Chondrocyte (in vitro differentiated cells): ENCODE results near the gene MED20. TPM values are rescaled to one million over a fixed set of nuclear protein-coding genes. Genes with fewer than 3 reads are reported as not detected.
A peak's percentile ranks its signal among the peaks of the same experiment; 100 is the strongest.

Experiments
- DNase-seq: peaks from one replicate; pipeline ENCODE4 v3.0.0; 2021; ENCODE audit warnings: mixed read lengths, low spot score
- H3K27ac Mint-ChIP-seq: one replicate; pipeline ENCODE4 v1.8.0; 2021; ENCODE audit warnings: mild to moderate bottlenecking, moderate library complexity, mixed read lengths; ENCODE audit not compliant: unreplicated experiment
- H3K27me3 Mint-ChIP-seq: 2 replicates; pipeline ENCODE4 v1.8.0; 2021; ENCODE audit warnings: low read depth, mixed read lengths
- H3K36me3 Mint-ChIP-seq: 2 replicates; pipeline ENCODE4 v1.8.0; 2021; ENCODE audit warnings: low read depth, mixed read lengths
- H3K4me1 Mint-ChIP-seq: 2 replicates; pipeline ENCODE4 v1.8.0; 2021; ENCODE audit warnings: low read depth, mild to moderate bottlenecking, mixed read lengths
- H3K4me3 Mint-ChIP-seq: one replicate; pipeline ENCODE4 v1.8.0; 2021; ENCODE audit warnings: mild to moderate bottlenecking, moderate library complexity, mixed read lengths; ENCODE audit not compliant: unreplicated experiment
- H3K9me3 Mint-ChIP-seq: 2 replicates; pipeline ENCODE4 v1.8.0; 2021; ENCODE audit warnings: low read depth, mixed read lengths
- CTCF ChIP-seq: fragments of 200-600 bp; sonication (generic); IDR thresholded peaks from 2 replicates; pipeline ENCODE4 v1.5.0; 2021; ENCODE audit warnings: antibody characterized with exemption, mild to moderate bottlenecking, moderate library complexity
- long read RNA-seq: library from polyadenylated mRNA; stranded (forward); transcript quantifications from one replicate; pipeline ENCODE4 v2.0.0, GENCODE V29; 2021
- total RNA-seq: library from RNA; stranded (reverse); gene quantifications from 3 replicates; pipeline ENCODE4 v1.2.1, GENCODE V29; 2021

Gene MED20
- 19.9 to 23.4 TPM (median 21.7 TPM) in 3 replicates for total RNA-seq
- long read RNA-seq, transcript MED20-201 (4 exons, 2,438 nt), result major isoform, 21 of 28 reads
- long read RNA-seq, partial matches to known transcripts, result 2 of 28 reads
- long read RNA-seq, other reads (novel, unspliced or antisense), result 3 of 28 reads

GRCh38 chr6:41920921-41921711, at the start of gene MED20, which contains the start of gene BYSL:
Gene MED20, minus strand, starts transcription at chr6:41921139. Its CDS starts 121 bp downstream, at chr6:41921018.
Gene BYSL, plus strand, starts transcription at chr6:41921499. Its CDS starts 64 bp downstream, at chr6:41921563.
- Mint-ChIP-seq H3K27me3 (no peaks in the 10 kb centered on the region), H3K4me3 (peak within 1 kb of the TSS; percentile 93), H3K27ac (peak within 1 kb of the TSS; percentile 100), H3K36me3 (peaks cover 9% of the 10 kb centered on the region), H3K9me3 (no peaks in the 10 kb centered on the region), H3K4me1 (peaks cover 51% of the 10 kb centered on the region)
- peak; percentile 94 for DNase-seq
- TF ChIP-seq CTCF, result peak; percentile 100

GRCh38 chr6:41970436-41970846, 49.5 kb upstream of the MED20 start:
- H3K4me1 Mint-ChIP-seq, result peaks cover 33% of the 10 kb centered on the region
- no peak for TF ChIP-seq CTCF
- H3K4me3 Mint-ChIP-seq, result no peak overlapping the region
- no peak overlapping the region for H3K27ac Mint-ChIP-seq
- H3K27me3 Mint-ChIP-seq, result no peaks in the 10 kb centered on the region
- no peaks in the 10 kb centered on the region for H3K9me3 Mint-ChIP-seq
- DNase-seq, result no peak
- no peaks in the 10 kb centered on the region for H3K36me3 Mint-ChIP-seq

GRCh38 chr6:41967312-41968287, 46.7 kb upstream of the MED20 start:
- no peak for DNase-seq
- Mint-ChIP-seq H3K4me1 (peaks cover 31% of the 10 kb centered on the region), H3K27ac (peak overlapping the region; percentile 56), H3K9me3 (no peaks in the 10 kb centered on the region), H3K27me3 (no peaks in the 10 kb centered on the region), H3K4me3 (no peak overlapping the region), H3K36me3 (no peaks in the 10 kb centered on the region)
- TF ChIP-seq CTCF, result no peak

- H3K4me3 Mint-ChIP-seq, result no peak overlapping the region
- peaks cover 31% of the 10 kb centered on the region for H3K4me1 Mint-ChIP-seq
- no peaks in the 10 kb centered on the region for H3K9me3 Mint-ChIP-seq
- no peak for DNase-seq
- no peaks in the 10 kb centered on the region for H3K36me3 Mint-ChIP-seq
- TF ChIP-seq CTCF, result no peak
- no peaks in the 10 kb centered on the region for H3K27me3 Mint-ChIP-seq
- H3K27ac Mint-ChIP-seq, result peak overlapping the region; percentile 56
These were observed 46.0 kb upstream of the MED20 start for GRCh38 chr6:41966961-41967311.
